Measurements from ENCODE around the gene FAM43A. TPM values are rescaled to one million over a fixed set of nuclear protein-coding genes. Genes with fewer than 3 reads are reported as not detected.

The FAM43A gene
- polyA plus RNA-seq, 2 of the 4 experiments (the other 2 are of a cell fraction) = 0.89 to 2.3 TPM

DNA sequence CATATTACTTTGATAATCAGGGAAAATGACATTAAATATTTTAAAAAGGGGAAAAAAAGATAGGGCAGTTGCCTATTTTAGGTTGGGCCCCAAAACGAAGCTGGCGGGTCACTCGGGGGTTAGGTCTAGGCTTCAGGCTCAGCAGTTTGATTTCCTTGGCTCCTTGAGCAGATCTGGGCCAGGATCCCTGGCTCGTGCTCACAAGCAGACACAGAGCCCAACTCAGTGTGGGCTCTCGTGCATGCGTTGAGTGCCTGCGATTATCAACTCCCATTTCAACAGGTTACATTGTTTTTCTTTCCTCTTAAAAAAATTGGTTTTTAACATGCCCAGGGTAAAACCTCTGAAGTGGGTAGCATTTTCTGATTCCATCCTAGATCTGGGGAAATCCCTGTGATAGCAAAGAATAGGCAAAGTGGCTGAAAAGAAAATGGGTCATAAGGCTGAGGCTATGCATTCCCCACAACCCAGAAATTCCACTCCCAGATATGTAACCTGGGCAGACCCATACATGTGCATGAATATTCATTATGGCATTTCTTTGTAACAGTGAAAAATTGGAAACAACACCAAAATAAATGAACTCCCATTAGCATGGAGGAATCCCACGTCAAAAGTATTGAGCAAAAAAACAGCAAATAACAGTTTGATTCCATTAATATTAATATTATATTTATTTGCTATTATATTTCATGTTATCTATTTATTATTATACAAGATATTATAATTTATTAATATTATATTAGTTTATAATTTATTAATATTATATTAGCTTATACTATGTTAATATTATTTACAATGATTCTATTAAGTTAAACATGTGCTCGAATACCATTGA is 27.8 kb downstream of the FAM43A start:
- H3K9me3 ChIP-seq = no peaks in the 10 kb centered on the region
- no peak overlapping the region for H3K4me3 ChIP-seq
- no peak for DNase-seq (ENCODE audit: low read depth in 1 of 2, low spot score in 1 of 2)
- no peak for ATAC-seq
- 82% methylated on average over 9 of the region's 9 CpGs for WGBS (ENCODE audit: missing lambda C conversion rate)
- peaks cover 8% of the 10 kb centered on the region; the same call in 1 of the 3 replicates for H3K4me1 ChIP-seq
- no peak overlapping the region for H3K4me2 ChIP-seq
- H3K27ac ChIP-seq = no peak overlapping the region; a peak in 1 of 6 replicates
- FAIRE-seq = no peak
- TF ChIP-seq, protein P1, sequence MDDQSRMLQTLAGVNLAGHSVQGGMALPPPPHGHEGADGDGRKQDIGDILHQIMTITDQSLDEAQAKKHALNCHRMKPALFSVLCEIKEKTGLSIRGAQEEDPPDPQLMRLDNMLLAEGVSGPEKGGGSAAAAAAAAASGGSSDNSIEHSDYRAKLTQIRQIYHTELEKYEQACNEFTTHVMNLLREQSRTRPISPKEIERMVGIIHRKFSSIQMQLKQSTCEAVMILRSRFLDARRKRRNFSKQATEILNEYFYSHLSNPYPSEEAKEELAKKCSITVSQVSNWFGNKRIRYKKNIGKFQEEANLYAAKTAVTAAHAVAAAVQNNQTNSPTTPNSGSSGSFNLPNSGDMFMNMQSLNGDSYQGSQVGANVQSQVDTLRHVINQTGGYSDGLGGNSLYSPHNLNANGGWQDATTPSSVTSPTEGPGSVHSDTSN (IDR thresholded peaks at IDR 0.05) = no peak
- TF ChIP-seq RCOR1 (IDR thresholded peaks at IDR 0.05; ENCODE audit: low read depth, low read length) (no peak), KDM5A (IDR thresholded peaks at IDR 0.05) (no peak), RARB (CRISPR knock-in tag; IDR thresholded peaks at IDR 0.05) (no peak), HMGXB4 (CRISPR knock-in tag; IDR thresholded peaks at IDR 0.05; ENCODE audit: borderline replicate concordance) (no peak), JUN (IDR thresholded peaks at IDR 0.05) (no peak), FOSL2 (IDR thresholded peaks at IDR 0.05) (no peak), FOSL2 (CRISPR knock-in tag; IDR thresholded peaks at IDR 0.05) (no peak)
- TF ChIP-seq, protein P2, sequence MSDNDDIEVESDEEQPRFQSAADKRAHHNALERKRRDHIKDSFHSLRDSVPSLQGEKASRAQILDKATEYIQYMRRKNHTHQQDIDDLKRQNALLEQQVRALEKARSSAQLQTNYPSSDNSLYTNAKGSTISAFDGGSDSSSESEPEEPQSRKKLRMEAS (IDR thresholded peaks at IDR 0.05) = no peak
- ChIA-PET POLR2A (no interaction called here), CTCF (no interaction called here)

GRCh38 chr3:194714137-194714455 is 28.4 kb downstream of the FAM43A start:
- no peak for ATAC-seq
- no peaks in the 10 kb centered on the region for H3K9me3 ChIP-seq
- no peak for DNase-seq (ENCODE audit: low read depth in 1 of 2, low spot score in 1 of 2)
- peaks cover 8% of the 10 kb centered on the region; the same call in 1 of the 3 replicates for H3K4me1 ChIP-seq
- POLR2A ChIA-PET = no interaction called here
- no peak for FAIRE-seq
- H3K4me2 ChIP-seq = no peak overlapping the region
- H3K4me3 ChIP-seq = no peak overlapping the region
- CTCF ChIA-PET = no interaction called here
- 70% methylated on average over 5 of the region's 5 CpGs for WGBS (ENCODE audit: missing lambda C conversion rate)
- TF ChIP-seq POLR2A (IDR thresholded peaks at IDR 0.05; ENCODE audit: low read length) = no peak
- no peak for TF ChIP-seq MYC (IDR thresholded peaks at IDR 0.05; ENCODE audit: borderline replicate concordance, low read length)
- TF ChIP-seq EP300 (IDR thresholded peaks at IDR 0.05) = no peak
- TF ChIP-seq BCL3 (IDR thresholded peaks at IDR 0.05) = no peak
- TF ChIP-seq ZSCAN20 (CRISPR knock-in tag; IDR thresholded peaks at IDR 0.05) = no peak
- no peak overlapping the region; a peak in 1 of 6 replicates for H3K27ac ChIP-seq

GRCh38 chr3:194714564-194714963 is 28.9 kb downstream of the FAM43A start:
- ATAC-seq = no peak; a peak in 1 of 6 replicates
- Histone ChIP-seq H3K27ac (peak overlapping the region in 1 of 2 experiments; percentile 26; a peak in 1 of 6 replicates), H3K4me1 (peaks cover 8% of the 10 kb centered on the region; the same call in 1 of the 3 replicates), H3K4me3 (no peak overlapping the region), H3K9me3 (no peaks in the 10 kb centered on the region), H3K4me2 (no peak overlapping the region)
- CTCF ChIA-PET = interaction anchor here (1.0 kb wide), 1 partner anchor 14 kb away, joined by 3 read pairs; no protein-coding TSS in a partner anchor
- no peak for DNase-seq (ENCODE audit: low read depth in 1 of 2, low spot score in 1 of 2)
- POLR2A ChIA-PET = interaction anchor here (0.6 kb wide), 1 partner anchor 56 kb away, joined by 3 read pairs; no protein-coding TSS in a partner anchor
- TF ChIP-seq CHD4 (IDR thresholded peaks at IDR 0.05; ENCODE audit: borderline replicate concordance) = no peak
- no peak for TF ChIP-seq HOXB5 (CRISPR knock-in tag; IDR thresholded peaks at IDR 0.05)
- TF ChIP-seq BHLHE40 (IDR thresholded peaks at IDR 0.05; ENCODE audit: low read depth, low read length) = no peak
- no peak for TF ChIP-seq HOXB13 (CRISPR knock-in tag; IDR thresholded peaks at IDR 0.05; ENCODE audit: low read depth)
- TF ChIP-seq, protein P3, sequence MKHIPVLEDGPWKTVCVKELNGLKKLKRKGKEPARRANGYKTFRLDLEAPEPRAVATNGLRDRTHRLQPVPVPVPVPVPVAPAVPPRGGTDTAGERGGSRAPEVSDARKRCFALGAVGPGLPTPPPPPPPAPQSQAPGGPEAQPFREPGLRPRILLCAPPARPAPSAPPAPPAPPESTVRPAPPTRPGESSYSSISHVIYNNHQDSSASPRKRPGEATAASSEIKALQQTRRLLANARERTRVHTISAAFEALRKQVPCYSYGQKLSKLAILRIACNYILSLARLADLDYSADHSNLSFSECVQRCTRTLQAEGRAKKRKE (CRISPR knock-in tag; IDR thresholded peaks at IDR 0.05; ENCODE audit: low read depth) = no peak
- 88% methylated on average over 6 of the region's 6 CpGs for WGBS (ENCODE audit: missing lambda C conversion rate)
- no peak for FAIRE-seq

Data from A549 (cell line).